NB4 (cell line): ENCODE data around the gene SIRT7.

Experiments
- DNase-seq: peaks from one replicate; pipeline ENCODE4 v3.0.0; 2010; ENCODE audit warnings: low read depth
- H3K4me3 ChIP-seq: one replicate; pipeline ENCODE4 v1.5.1; 2011; ENCODE audit warnings: mild to moderate bottlenecking, low read depth, low read length, moderate library complexity
- MYC ChIP-seq: IDR thresholded peaks from 2 replicates; pipeline ENCODE4 v1.6.1; 2011; ENCODE audit warnings: low read depth, low read length
- POLR2A ChIP-seq: IDR thresholded peaks from 2 replicates; pipeline ENCODE4 v1.6.1; 2011; ENCODE audit warnings: mild to moderate bottlenecking; ENCODE audit not compliant: insufficient read length; ENCODE audit errors: extremely low read depth
- TF ChIP-seq, protein P1 (sequence below): IDR thresholded peaks from one replicate; pipeline ENCODE4 v1.5.1; 2012; ENCODE audit warnings: low read depth, low read length
- TF ChIP-seq, protein P2 (sequence below): IDR thresholded peaks from 2 replicates; pipeline ENCODE4 v1.6.1; 2011; ENCODE audit warnings: low read depth, low read length

SIRT7 gene

DNA sequence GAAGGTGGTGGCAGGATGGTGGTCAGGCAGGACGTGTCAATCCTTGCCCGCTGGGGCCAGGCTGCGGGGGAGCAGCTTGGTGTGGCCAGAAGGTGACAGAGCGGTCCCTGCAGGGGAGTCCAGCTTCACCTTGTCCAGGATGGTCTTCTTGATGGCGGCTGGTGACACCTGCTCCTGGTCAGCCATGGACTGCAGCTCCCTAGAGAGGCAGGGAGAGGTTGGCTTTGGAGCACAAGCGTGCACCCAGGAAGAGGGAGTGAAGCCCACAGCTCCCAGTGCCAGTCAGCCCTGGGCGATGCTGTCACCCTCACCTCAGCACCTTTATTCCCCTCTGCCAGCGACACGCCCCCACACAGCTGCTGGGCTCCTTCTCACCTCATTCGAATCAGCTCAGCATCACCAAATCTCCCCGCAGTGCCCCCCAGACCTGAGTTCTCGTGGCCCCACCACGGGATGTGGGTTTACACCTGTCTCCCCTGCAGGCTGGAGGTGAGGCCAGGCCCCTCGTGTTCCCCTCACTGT lies 15.3 kb upstream of the SIRT7 start:
- no peak overlapping the region for H3K4me3 ChIP-seq
- TF ChIP-seq POLR2A (no peak), MYC (no peak)
- TF ChIP-seq, protein P1, sequence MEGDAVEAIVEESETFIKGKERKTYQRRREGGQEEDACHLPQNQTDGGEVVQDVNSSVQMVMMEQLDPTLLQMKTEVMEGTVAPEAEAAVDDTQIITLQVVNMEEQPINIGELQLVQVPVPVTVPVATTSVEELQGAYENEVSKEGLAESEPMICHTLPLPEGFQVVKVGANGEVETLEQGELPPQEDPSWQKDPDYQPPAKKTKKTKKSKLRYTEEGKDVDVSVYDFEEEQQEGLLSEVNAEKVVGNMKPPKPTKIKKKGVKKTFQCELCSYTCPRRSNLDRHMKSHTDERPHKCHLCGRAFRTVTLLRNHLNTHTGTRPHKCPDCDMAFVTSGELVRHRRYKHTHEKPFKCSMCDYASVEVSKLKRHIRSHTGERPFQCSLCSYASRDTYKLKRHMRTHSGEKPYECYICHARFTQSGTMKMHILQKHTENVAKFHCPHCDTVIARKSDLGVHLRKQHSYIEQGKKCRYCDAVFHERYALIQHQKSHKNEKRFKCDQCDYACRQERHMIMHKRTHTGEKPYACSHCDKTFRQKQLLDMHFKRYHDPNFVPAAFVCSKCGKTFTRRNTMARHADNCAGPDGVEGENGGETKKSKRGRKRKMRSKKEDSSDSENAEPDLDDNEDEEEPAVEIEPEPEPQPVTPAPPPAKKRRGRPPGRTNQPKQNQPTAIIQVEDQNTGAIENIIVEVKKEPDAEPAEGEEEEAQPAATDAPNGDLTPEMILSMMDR: no peak
- TF ChIP-seq, protein P2, sequence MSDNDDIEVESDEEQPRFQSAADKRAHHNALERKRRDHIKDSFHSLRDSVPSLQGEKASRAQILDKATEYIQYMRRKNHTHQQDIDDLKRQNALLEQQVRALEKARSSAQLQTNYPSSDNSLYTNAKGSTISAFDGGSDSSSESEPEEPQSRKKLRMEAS: no peak
- no peak for DNase-seq

DNA sequence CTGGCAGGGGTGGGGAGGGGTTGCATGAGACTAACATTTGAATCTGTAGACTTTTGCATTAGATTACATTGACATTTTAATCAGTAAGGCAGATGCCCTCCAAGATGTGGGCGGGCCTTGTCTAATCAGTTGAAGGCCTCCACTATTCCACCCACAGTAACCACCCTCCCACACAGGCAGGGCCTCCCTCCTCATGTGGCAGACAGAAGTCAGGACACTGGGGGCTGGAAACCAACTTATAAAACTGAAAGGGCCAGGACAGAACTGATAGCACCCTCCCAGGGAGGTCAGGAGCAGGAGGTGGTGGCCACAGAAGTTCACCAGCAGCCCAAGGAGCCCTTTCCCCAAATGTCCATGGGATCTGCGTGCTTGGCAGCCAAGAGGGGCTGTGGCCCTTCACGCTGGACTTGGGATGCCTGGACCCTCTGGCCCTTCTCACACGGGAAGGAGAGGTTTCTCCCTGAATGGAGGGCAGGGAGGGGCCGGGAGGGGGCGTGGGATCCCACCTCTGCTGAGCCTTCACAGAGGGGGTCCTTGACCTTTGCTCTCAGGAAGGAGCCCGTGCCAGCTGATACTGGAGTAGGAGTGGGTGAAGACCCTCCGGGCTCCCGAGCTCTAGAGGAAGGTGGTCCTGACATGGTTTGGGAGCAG lies 14.5 kb upstream of the SIRT7 start:
- no peak overlapping the region for H3K4me3 ChIP-seq
- TF ChIP-seq POLR2A (no peak), MYC (no peak)
- TF ChIP-seq, protein P2: no peak
- TF ChIP-seq, protein P1: no peak
- DNase-seq: peak; percentile 46

DNA sequence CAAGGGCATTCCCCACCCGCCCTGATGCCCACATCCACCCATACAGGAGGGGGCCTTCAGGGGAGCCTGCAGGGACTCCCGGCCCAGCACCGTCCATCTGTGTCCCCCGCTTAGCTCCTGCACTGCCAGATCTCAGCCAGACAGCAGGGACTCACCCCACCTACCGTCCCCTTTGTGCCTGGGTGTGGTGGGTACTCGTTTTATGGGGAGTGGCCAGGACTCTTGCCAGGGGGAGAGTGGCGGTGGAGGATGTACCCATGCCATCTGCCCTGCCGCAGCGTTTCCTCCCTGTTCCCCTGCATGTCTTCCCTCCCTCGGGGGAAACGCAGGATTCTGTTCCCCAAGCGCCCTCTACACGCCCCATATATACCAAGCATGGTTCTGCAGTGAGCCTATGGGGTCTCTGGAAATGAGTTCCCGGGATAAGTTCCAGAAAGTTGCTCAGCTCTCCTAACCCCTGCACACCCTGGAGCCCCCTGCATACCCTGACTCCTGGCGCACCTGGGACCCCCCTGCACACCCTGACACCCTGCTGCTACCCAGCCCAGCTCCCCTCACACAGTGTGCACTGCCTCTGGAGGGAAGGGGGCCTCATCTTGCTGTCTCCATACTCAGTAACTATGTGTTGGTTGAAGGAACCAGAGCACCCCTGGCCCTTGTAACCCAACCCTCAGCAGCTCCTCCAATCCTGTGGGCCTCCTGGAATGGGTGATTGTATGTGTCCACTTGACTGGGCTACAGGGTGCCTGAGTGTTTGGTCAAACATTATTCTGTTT lies 13.8 kb upstream of the SIRT7 start:
- no peak for DNase-seq
- TF ChIP-seq, protein P2: no peak
- TF ChIP-seq, protein P1: no peak
- TF ChIP-seq MYC (no peak), POLR2A (no peak)

DNA sequence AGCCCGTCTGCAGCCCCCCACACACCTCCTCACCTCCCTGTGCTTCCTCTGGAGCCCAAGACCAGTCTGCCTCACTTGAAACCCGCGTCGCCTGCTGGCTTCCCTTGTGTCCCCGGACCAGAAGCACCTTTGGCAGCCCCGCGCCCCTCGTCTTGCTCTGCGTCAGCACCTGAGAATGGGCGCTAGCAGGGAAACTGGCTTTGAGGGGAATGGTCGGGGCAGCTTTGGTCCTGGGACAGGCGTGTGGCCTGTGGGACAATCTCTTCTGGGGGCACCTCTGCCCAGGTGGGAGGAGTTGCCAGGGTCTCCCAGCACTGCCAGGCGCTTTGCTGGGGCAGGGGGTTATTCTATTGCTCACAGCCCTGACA lies 13.2 kb upstream of the SIRT7 start:
- no peak for TF ChIP-seq POLR2A
- TF ChIP-seq, protein P1: no peak
- TF ChIP-seq, protein P2: no peak
- no peak for TF ChIP-seq MYC
- no peak overlapping the region for H3K4me3 ChIP-seq
- DNase-seq: no peak

More for the DNA sequence above, 13.8 kb upstream of the SIRT7 start:
- H3K4me3 ChIP-seq: no peak overlapping the region

DNA sequence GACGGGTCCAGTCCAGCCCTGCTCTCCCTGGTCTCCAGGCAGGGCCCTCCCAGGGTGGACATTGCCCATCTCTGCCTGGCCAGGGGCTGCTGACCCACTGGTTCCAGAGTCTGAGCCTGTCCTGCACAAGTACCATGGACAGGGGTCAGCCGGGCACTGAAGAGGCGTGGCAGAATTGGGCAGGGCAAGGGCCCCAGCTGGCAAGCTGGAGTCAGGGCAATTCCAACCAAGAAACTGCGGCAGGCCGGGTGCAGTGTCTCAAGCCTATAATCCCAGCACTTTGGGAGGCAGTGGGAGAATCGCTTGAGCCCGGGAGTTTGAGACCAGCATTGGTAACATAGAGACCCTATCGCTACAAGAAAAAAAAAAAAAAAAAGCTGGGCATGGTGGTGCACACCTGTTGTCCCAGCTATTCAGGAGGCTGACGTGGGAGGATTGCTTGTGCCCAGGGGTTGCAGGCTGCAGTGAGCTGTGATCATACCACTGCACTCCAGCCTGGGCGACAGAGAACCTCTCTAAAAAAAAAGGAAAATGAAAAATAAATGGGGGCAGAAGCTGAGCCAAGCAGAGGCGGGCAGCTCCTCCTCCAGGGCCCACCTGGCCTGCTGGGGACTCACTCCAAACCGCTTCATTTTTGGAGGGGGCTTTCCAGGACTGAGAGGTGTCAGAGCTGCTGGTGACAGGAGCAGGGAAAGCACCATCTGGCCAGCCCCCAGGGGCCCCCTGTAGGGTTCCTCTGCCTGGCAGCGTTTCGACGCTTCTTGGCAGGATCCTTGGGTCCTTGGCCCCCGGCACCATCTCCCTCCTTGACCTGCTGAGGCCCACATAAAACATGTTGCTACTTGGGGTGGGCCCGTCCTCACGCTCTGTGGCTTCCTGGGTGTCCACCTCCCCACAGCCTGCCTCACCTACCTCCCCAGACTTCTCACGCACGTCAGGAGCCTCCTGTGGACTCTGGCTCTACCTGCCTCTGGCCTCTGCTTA lies 12.5 kb upstream of the SIRT7 start:
- no peak overlapping the region for H3K4me3 ChIP-seq
- DNase-seq: no peak
- no peak for TF ChIP-seq MYC
- TF ChIP-seq, protein P2: no peak
- TF ChIP-seq, protein P1: no peak
- TF ChIP-seq POLR2A: no peak
